Activated CD8-positive, alpha-beta T cell treated with anti-CD3 and anti-CD28 coated beads for 36 hours (primary cell): ENCODE data around the gene ZNF516. TPM values are rescaled to one million over a fixed set of nuclear protein-coding genes. Genes with fewer than 3 reads are reported as not detected.
A peak's percentile ranks its signal among the peaks of the same experiment; 100 is the strongest.

Source experiments
- ATAC-seq: fragments of 200-7000 bp; cut with Tn5 transposase; one replicate; pipeline ENCODE4 v1.10.0; 2021; ENCODE audit warnings: mild to moderate bottlenecking, moderate library complexity
- CTCF ChIA-PET: fragments of 350-600 bp; sonication (Branson Sonifier 250); formaldehyde crosslinking; loops from one replicate; lab custom pipeline; 2021; ENCODE audit warnings: antibody characterized with exemption; lab: Charles Lee
- POLR2A ChIA-PET: fragments of 350-600 bp; sonication (Branson Sonifier 250); formaldehyde crosslinking; loops from one replicate; lab custom pipeline; 2021; ENCODE audit warnings: antibody characterized with exemption; lab: Charles Lee
- DNase-seq: peaks from one replicate; pipeline ENCODE4 v3.0.0-alpha.2; 2020
- H3K27ac Mint-ChIP-seq: one replicate; pipeline ENCODE4 v1.8.0; 2021; ENCODE audit warnings: mild to moderate bottlenecking, mixed read lengths
- H3K27me3 Mint-ChIP-seq: one replicate; pipeline ENCODE4 v1.8.0; 2021; ENCODE audit warnings: mixed read lengths
- H3K36me3 Mint-ChIP-seq: one replicate; pipeline ENCODE4 v1.8.0; 2021; ENCODE audit warnings: low read depth, mixed read lengths
- H3K4me1 Mint-ChIP-seq: one replicate; pipeline ENCODE4 v1.8.0; 2021; ENCODE audit warnings: low read depth, mixed read lengths
- H3K4me3 Mint-ChIP-seq: one replicate; pipeline ENCODE4 v1.8.0; 2021; ENCODE audit warnings: mild to moderate bottlenecking, moderate library complexity, mixed read lengths
- H3K9me3 Mint-ChIP-seq: one replicate; pipeline ENCODE4 v1.8.0; 2021; ENCODE audit warnings: mixed read lengths
- CTCF ChIP-seq: fragments of 200-600 bp; IDR thresholded peaks from one replicate; pipeline ENCODE4 v1.8.0; 2022; ENCODE audit warnings: antibody characterized with exemption, mild to moderate bottlenecking
- intact Hi-C: fragments of 100-400 bp; cut with micrococcal nuclease; formaldehyde crosslinking; loops from one replicate; pipeline ENCODE4 v1.10.0; 2022
- total RNA-seq, 2 experiments: library from RNA; stranded (reverse); gene quantifications; one replicate each; pipeline ENCODE4 v1.2.3, GENCODE V29; 2021

The ZNF516 gene
- total RNA-seq, 2 experiments from 2014 or later: 7.0 to 10.5 TPM

- Mint-ChIP-seq H3K27ac (no peak overlapping the region), H3K4me3 (no peak overlapping the region), H3K9me3 (no peaks in the 10 kb centered on the region), H3K27me3 (peaks cover 21% of the 10 kb centered on the region), H3K4me1 (peaks cover 8% of the 10 kb centered on the region), H3K36me3 (no peaks in the 10 kb centered on the region)
- ATAC-seq: no peak
- ChIA-PET POLR2A (no interaction called here), CTCF (no interaction called here)
- no peak for DNase-seq
- no peak for TF ChIP-seq CTCF
- intact Hi-C loops: no loop called here
Observed at GRCh38 chr18:76530846-76531245, 35.8 kb upstream of the ZNF516 start.

GRCh38 chr18:76530391-76530790 lies 35.3 kb upstream of the ZNF516 start:
- H3K4me1 Mint-ChIP-seq: peaks cover 8% of the 10 kb centered on the region
- no peaks in the 10 kb centered on the region for H3K36me3 Mint-ChIP-seq
- H3K27me3 Mint-ChIP-seq: peaks cover 23% of the 10 kb centered on the region
- ChIA-PET POLR2A (no interaction called here), CTCF (no interaction called here)
- intact Hi-C loops: no loop called here
- no peak overlapping the region for H3K27ac Mint-ChIP-seq
- ATAC-seq: no peak
- no peak for DNase-seq
- H3K9me3 Mint-ChIP-seq: no peaks in the 10 kb centered on the region
- no peak for TF ChIP-seq CTCF
- H3K4me3 Mint-ChIP-seq: no peak overlapping the region

- Mint-ChIP-seq H3K4me3 (peak overlapping the region; percentile 83), H3K4me1 (peaks cover 8% of the 10 kb centered on the region), H3K27ac (no peak overlapping the region), H3K9me3 (no peaks in the 10 kb centered on the region), H3K36me3 (no peaks in the 10 kb centered on the region), H3K27me3 (peaks cover 27% of the 10 kb centered on the region)
- DNase-seq (no peak), ATAC-seq (no peak)
- POLR2A ChIA-PET: interaction anchor here (0.7 to 1.0 kb wide), 2 partner anchors 13 to 27 kb away, joined by 3 read pairs; no protein-coding TSS in a partner anchor
- intact Hi-C loops: no loop called here
- CTCF ChIA-PET: interaction anchor here (0.9 kb wide), 1 partner anchor 10 kb away, joined by 4 read pairs; no protein-coding TSS in a partner anchor
- TF ChIP-seq CTCF: no peak
Observed at GRCh38 chr18:76529433-76529811, 34.4 kb upstream of the ZNF516 start.

GRCh38 chr18:76528477-76529432 lies 33.7 kb upstream of the ZNF516 start:
- Mint-ChIP-seq H3K4me3 (peak overlapping the region; percentile 83), H3K27ac (peak overlapping the region; percentile 77), H3K4me1 (peaks cover 8% of the 10 kb centered on the region), H3K36me3 (no peaks in the 10 kb centered on the region), H3K9me3 (no peaks in the 10 kb centered on the region), H3K27me3 (peaks cover 30% of the 10 kb centered on the region)
- DNase-seq (peak; percentile 43), ATAC-seq (peak; percentile 76)
- ChIA-PET POLR2A (interaction anchor here (0.7 to 1.0 kb wide), 2 partner anchors 12 to 28 kb away, joined by 3 read pairs; no protein-coding TSS in a partner anchor), CTCF (interaction anchor here (0.9 kb wide), 1 partner anchor 9 kb away, joined by 4 read pairs; no protein-coding TSS in a partner anchor)
- no peak for TF ChIP-seq CTCF
- intact Hi-C loops: no loop called here

GRCh38 chr18:76525911-76526310 lies 30.9 kb upstream of the ZNF516 start:
- Mint-ChIP-seq H3K9me3 (no peaks in the 10 kb centered on the region), H3K4me3 (no peak overlapping the region)
- CTCF ChIA-PET: interaction anchor here (1.1 kb wide), 1 partner anchor 184 kb away, joined by 3 read pairs; no protein-coding TSS in a partner anchor

More at GRCh38 chr18:76525911-76526310, 30.9 kb upstream of the ZNF516 start:
- POLR2A ChIA-PET: no interaction called here
- peaks cover 8% of the 10 kb centered on the region for H3K4me1 Mint-ChIP-seq
- H3K27ac Mint-ChIP-seq: no peak overlapping the region
- H3K36me3 Mint-ChIP-seq: no peaks in the 10 kb centered on the region
- ATAC-seq: no peak
- intact Hi-C loops: no loop called here
- no peak for DNase-seq
- TF ChIP-seq CTCF: no peak
- H3K27me3 Mint-ChIP-seq: peaks cover 36% of the 10 kb centered on the region
